Hepatocyte (in vitro differentiated cells): ENCODE results near the gene CNOT11. TPM values are rescaled to one million over a fixed set of nuclear protein-coding genes. Genes with fewer than 3 reads are reported as not detected.
A peak's percentile ranks its signal among the peaks of the same experiment; 100 is the strongest.
"Not testable (repeated sequence)": the region's sequence is repeated elsewhere in the genome, so short reads cannot be mapped to it uniquely, and the experiment has no call there.

Source experiments
- DNase-seq: peaks from one replicate; pipeline ENCODE4 v3.0.0-alpha.2; 2016; ENCODE audit warnings: low spot score
- H2AFZ ChIP-seq: fragments of 200-600 bp; sonication (generic); 2 replicates; pipeline ENCODE4 v1.6.0; 2016; ENCODE audit warnings: antibody characterized with exemption, mild to moderate bottlenecking
- H3K27ac ChIP-seq: fragments of 200-600 bp; sonication (generic); 2 replicates; pipeline ENCODE4 v1.5.1; 2016; ENCODE audit warnings: mild to moderate bottlenecking
- H3K27me3 ChIP-seq: fragments of 200-600 bp; sonication (generic); 2 replicates; pipeline ENCODE4 v1.6.1; 2016
- H3K36me3 ChIP-seq: fragments of 200-600 bp; sonication (generic); replicated peaks from 2 replicates; pipeline ENCODE4 v1.5.1; 2016; ENCODE audit warnings: low read depth; ENCODE audit not compliant: insufficient read depth
- H3K4me1 ChIP-seq: fragments of 200-600 bp; sonication (generic); 2 replicates; pipeline ENCODE4 v1.5.1; 2016; ENCODE audit warnings: mild to moderate bottlenecking, moderate library complexity; ENCODE audit not compliant: insufficient read depth
- H3K4me2 ChIP-seq: fragments of 200-600 bp; sonication (generic); 2 replicates; pipeline ENCODE4 v1.6.0; 2016
- H3K4me3 ChIP-seq: fragments of 200-600 bp; sonication (generic); 2 replicates; pipeline ENCODE4 v1.5.1; 2016; ENCODE audit warnings: mild to moderate bottlenecking
- H3K79me2 ChIP-seq: fragments of 200-600 bp; sonication (generic); 2 replicates; pipeline ENCODE4 v1.6.0; 2017; ENCODE audit warnings: mild to moderate bottlenecking
- H3K9me2 ChIP-seq: fragments of 200-600 bp; sonication (generic); replicated peaks from 2 replicates; pipeline ENCODE4 v1.6.0; 2017; ENCODE audit warnings: mild to moderate bottlenecking; ENCODE audit not compliant: insufficient read depth
- H3K9me3 ChIP-seq: fragments of 200-600 bp; sonication (generic); 2 replicates; pipeline ENCODE4 v1.5.1; 2016; ENCODE audit warnings: low read depth, mild to moderate bottlenecking
- H4K20me1 ChIP-seq: fragments of 200-600 bp; sonication (generic); 2 replicates; pipeline ENCODE4 v1.6.0; 2016; ENCODE audit warnings: mild to moderate bottlenecking; ENCODE audit not compliant: insufficient read depth, poor library complexity, severe bottlenecking
- CTCF ChIP-seq: fragments of 200-600 bp; sonication (generic); IDR thresholded peaks from 2 replicates; pipeline ENCODE4 v1.5.1; 2016; ENCODE audit warnings: antibody characterized with exemption, mild to moderate bottlenecking; ENCODE audit not compliant: poor library complexity
- EZH2 ChIP-seq: fragments of 200-600 bp; sonication (generic); IDR thresholded peaks from 2 replicates; pipeline ENCODE4 v1.6.1; 2016; ENCODE audit warnings: antibody characterized with exemption, mild to moderate bottlenecking, borderline replicate concordance
- EZH2phosphoT487 ChIP-seq: fragments of 200-600 bp; sonication (generic); IDR thresholded peaks from one replicate; pipeline ENCODE4 v1.6.1; 2018; ENCODE audit warnings: antibody characterized with exemption, mild to moderate bottlenecking, low read depth, moderate library complexity; ENCODE audit not compliant: unreplicated experiment, severe bottlenecking
- WGBS: methylation state at CpG from one replicate; pipeline ENCODE4 v1.1.6; 2016; ENCODE audit warnings: low lambda C conversion rate; ENCODE audit errors: missing lambda C conversion rate; 5-methylcytosine and 5-hydroxymethylcytosine counted together
- polyA plus RNA-seq: library from polyadenylated mRNA; unstranded; fragments of >200 nt; fragmentation: Nextera tagmentation; extraction: Ambion mirVana; gene quantifications from 2 replicates; pipeline ENCODE4 v1.2.1, GENCODE V29; 2016
- total RNA-seq: library from RNA; depleted of rRNA; stranded (reverse); fragments of >200 nt; gene quantifications from 2 replicates; pipeline ENCODE4 v1.2.3, GENCODE V29; 2014

Gene CNOT11
- total and polyA plus RNA-seq, 2 experiments from 2014 or later, result 57.7 to 61.8 TPM

- not testable (repeated sequence) for H3K79me2 ChIP-seq, H3K4me3 ChIP-seq, H3K4me2 ChIP-seq, DNase-seq, H2AFZ ChIP-seq, H3K27me3 ChIP-seq, H3K36me3 ChIP-seq, H3K9me3 ChIP-seq, H3K9me2 ChIP-seq, H4K20me1 ChIP-seq
- H3K4me1 ChIP-seq, result peaks cover 11% of the 10 kb centered on the region
- 83% methylated on average over 5 of the region's 5 CpGs for WGBS
- H3K27ac ChIP-seq, result peak overlapping the region; percentile 67
Measured at GRCh38 chr2:101245468-101245867, 7.2 kb upstream of the CNOT11 start.

GRCh38 chr2:101248756-101249155 is 3.9 kb upstream of the CNOT11 start:
- H3K9me3 ChIP-seq, H3K9me2 ChIP-seq, H3K36me3 ChIP-seq: not testable (repeated sequence)

GRCh38 chr2:101249826-101250225 is 2.9 kb upstream of the CNOT11 start:
- H3K9me3 ChIP-seq, result no peaks in the 10 kb centered on the region
- no peak for TF ChIP-seq EZH2
- TF ChIP-seq CTCF, result no peak
- TF ChIP-seq EZH2phosphoT487, result no peak
- no peak overlapping the region for H3K4me2 ChIP-seq
- peaks cover 9% of the 10 kb centered on the region for H4K20me1 ChIP-seq
- no peak overlapping the region for H2AFZ ChIP-seq
- WGBS, result 85% methylated on average over 5 of the region's 5 CpGs
- H3K9me2 ChIP-seq, result no peaks in the 10 kb centered on the region
- H3K27ac ChIP-seq, result no peak overlapping the region
- H3K27me3 ChIP-seq, result no peaks in the 10 kb centered on the region
- DNase-seq, result no peak
- H3K36me3 ChIP-seq, result no peaks in the 10 kb centered on the region
- peaks cover 20% of the 10 kb centered on the region for H3K79me2 ChIP-seq
- peaks cover 12% of the 10 kb centered on the region for H3K4me1 ChIP-seq
- no peak overlapping the region for H3K4me3 ChIP-seq

More at GRCh38 chr2:101248756-101249155, 3.9 kb upstream of the CNOT11 start:
- WGBS, result 71% methylated on average over 5 of the region's 5 CpGs
- H3K4me1 ChIP-seq, H3K4me3 ChIP-seq, DNase-seq, H3K27ac ChIP-seq, H3K4me2 ChIP-seq, H2AFZ ChIP-seq, H4K20me1 ChIP-seq, H3K79me2 ChIP-seq, H3K27me3 ChIP-seq: not testable (repeated sequence)

- Histone ChIP-seq H3K27ac (peak overlapping the region; percentile 84), H3K4me1 (peaks cover 15% of the 10 kb centered on the region), H3K79me2 (peaks cover 33% of the 10 kb centered on the region), H4K20me1 (peaks cover 12% of the 10 kb centered on the region), H3K4me2 (peak overlapping the region; percentile 87)
- 43% methylated on average over 10 of the region's 10 CpGs for WGBS
- not testable (repeated sequence) for H3K9me3 ChIP-seq, H3K27me3 ChIP-seq, H2AFZ ChIP-seq, H3K36me3 ChIP-seq, DNase-seq, H3K9me2 ChIP-seq, H3K4me3 ChIP-seq
Measured at GRCh38 chr2:101251246-101251781, 1.4 kb upstream of the CNOT11 start.

- H3K36me3 ChIP-seq, result no peaks in the 10 kb centered on the region
- TF ChIP-seq CTCF (peak; percentile 48), EZH2 (no peak), EZH2phosphoT487 (no peak)
- DNase-seq, result peak; percentile 75
- peak overlapping the region; percentile 84 for H3K27ac ChIP-seq
- peaks cover 15% of the 10 kb centered on the region for H3K4me1 ChIP-seq
- H3K79me2 ChIP-seq, result peaks cover 38% of the 10 kb centered on the region
- no peaks in the 10 kb centered on the region for H3K27me3 ChIP-seq
- peak overlapping the region; percentile 37 for H3K4me3 ChIP-seq
- H4K20me1 ChIP-seq, result peaks cover 12% of the 10 kb centered on the region
- 7% methylated on average over 16 of the region's 16 CpGs for WGBS
- H2AFZ ChIP-seq, result peak overlapping the region; percentile 82
- H3K9me3 ChIP-seq, result no peaks in the 10 kb centered on the region
- no peaks in the 10 kb centered on the region for H3K9me2 ChIP-seq
- H3K4me2 ChIP-seq, result peak overlapping the region; percentile 87
Measured at GRCh38 chr2:101251844-101252407, 760 bp upstream of the CNOT11 start.
